Subcutaneous adipose tissue (tissue), 4 donors: Measurements from ENCODE around the gene MAGI1. TPM values are rescaled to one million over a fixed set of nuclear protein-coding genes. Genes with fewer than 3 reads are reported as not detected.

Experiments
- total RNA-seq, 4 donors: library from RNA; depleted of rRNA; stranded (reverse); fragments of >200 nt; gene quantifications; one replicate each; pipeline ENCODE4 v1.1.0, GENCODE V29; 2016
- TF ChIP-seq, protein P1 (sequence below): fragments of 450-650 bp; IDR thresholded peaks from one replicate; pipeline ENCODE4 v1.5.1; 2016; ENCODE audit warnings: low read depth, mild to moderate bottlenecking, control low read depth, antibody characterized with exemption, moderate library complexity

Gene MAGI1
- total RNA-seq, 4 donors from 2014 or later, result 15.3 to 56.9 (median 35.4) TPM

DNA sequence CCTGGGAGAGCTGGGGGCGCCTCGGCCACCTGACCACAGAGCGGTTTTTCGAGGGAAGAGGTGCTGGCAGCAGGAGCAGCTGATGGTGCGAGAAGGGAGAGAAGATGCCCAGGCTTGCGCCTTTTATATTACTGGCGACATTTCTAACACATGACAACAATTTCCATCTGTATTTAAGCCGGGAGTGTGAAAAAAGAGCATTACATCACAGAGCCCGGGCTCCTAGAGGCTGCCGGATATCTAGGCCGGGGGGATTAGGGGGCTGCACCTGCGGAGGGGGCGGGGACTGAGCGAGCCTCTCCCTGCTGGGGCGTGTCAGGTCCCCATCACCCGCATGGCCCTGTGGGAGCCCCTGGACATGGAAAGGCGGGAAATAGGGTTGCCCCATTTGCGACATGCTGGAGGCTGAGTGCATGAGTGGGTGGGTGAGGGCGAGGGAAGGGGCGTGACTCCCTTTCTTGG is 440.7 kb downstream of the MAGI1 start:
- TF ChIP-seq, protein P1, sequence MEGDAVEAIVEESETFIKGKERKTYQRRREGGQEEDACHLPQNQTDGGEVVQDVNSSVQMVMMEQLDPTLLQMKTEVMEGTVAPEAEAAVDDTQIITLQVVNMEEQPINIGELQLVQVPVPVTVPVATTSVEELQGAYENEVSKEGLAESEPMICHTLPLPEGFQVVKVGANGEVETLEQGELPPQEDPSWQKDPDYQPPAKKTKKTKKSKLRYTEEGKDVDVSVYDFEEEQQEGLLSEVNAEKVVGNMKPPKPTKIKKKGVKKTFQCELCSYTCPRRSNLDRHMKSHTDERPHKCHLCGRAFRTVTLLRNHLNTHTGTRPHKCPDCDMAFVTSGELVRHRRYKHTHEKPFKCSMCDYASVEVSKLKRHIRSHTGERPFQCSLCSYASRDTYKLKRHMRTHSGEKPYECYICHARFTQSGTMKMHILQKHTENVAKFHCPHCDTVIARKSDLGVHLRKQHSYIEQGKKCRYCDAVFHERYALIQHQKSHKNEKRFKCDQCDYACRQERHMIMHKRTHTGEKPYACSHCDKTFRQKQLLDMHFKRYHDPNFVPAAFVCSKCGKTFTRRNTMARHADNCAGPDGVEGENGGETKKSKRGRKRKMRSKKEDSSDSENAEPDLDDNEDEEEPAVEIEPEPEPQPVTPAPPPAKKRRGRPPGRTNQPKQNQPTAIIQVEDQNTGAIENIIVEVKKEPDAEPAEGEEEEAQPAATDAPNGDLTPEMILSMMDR, result no peak

DNA sequence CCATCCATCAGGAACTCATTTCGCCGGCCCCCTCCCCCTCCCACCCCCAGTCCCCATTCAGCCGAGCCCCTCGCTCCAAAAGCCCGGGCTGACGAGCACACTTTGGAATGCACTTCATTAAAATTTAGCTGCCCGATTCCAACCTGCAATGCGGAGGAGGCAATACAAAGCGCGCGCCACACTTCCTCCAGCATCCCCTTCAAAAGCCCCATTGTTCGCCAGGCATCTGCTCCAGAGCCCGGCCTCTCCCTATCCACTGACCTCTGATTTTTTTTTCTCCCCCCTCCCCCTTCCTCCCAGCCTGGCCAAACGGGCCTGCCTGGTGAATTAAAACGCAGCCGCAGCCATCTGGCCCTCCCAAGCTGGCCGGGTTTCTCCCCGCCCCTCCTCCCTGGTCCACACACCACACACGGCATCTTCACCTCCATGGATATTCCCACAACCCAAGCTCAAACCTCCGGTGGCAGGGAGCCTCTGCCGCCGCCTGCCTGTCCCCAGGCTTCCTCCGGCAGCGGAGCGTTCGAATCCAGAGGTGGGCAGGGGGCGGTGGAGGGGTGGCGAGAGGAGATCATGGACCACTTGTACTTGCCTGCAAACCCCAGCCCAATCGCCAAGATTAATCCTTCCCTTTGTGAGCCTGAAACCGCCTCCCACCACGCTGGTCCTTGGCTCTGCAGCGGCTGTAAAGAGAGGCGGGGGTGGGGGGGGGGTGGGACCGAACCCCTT is 441.3 kb downstream of the MAGI1 start:
- TF ChIP-seq, protein P1, result no peak

DNA sequence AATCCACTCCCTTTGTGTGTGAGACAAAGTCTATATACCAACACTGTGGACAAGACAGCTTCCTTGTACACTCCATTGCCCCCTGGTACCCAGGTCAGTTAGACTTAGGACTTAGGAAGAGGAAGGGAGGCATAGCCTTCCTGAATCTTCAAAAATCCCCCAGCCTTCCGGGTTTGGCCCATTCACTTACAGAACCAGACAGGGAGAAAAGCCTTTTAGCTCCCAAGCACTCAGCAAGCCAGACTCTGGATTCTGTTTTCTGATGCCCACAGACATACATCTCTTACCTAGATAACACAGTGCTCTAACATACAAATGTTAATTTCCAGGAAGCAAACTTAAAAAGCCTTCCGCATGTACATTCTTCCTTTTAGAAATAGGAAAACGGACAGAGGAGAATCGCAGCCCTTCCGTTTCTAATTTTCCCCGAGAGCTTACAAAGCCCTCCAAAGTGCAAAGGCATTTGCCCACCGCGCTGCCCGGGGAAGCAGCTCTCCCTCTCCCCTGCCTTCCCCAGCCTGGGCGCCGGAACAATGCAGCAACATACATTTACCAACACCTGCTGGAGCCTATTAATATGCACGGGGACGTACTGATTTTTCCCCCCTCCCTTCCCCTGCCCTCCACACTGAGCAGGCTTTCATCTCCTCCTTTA is 442.0 kb downstream of the MAGI1 start:
- TF ChIP-seq, protein P1, result no peak

DNA sequence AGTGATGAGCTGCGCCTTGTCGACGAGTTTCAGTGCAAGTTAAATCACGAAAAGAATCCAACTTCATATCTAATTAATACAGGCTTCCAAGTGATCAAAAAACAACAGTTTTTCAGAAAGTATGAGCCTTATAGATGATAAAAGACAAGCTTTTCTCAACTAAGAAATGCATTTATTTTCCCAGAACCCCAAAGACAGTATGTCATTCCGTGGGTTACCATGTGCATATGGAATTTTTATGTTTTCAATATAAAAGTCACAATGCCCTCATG is 442.8 kb downstream of the MAGI1 start:
- TF ChIP-seq, protein P1, result no peak

DNA sequence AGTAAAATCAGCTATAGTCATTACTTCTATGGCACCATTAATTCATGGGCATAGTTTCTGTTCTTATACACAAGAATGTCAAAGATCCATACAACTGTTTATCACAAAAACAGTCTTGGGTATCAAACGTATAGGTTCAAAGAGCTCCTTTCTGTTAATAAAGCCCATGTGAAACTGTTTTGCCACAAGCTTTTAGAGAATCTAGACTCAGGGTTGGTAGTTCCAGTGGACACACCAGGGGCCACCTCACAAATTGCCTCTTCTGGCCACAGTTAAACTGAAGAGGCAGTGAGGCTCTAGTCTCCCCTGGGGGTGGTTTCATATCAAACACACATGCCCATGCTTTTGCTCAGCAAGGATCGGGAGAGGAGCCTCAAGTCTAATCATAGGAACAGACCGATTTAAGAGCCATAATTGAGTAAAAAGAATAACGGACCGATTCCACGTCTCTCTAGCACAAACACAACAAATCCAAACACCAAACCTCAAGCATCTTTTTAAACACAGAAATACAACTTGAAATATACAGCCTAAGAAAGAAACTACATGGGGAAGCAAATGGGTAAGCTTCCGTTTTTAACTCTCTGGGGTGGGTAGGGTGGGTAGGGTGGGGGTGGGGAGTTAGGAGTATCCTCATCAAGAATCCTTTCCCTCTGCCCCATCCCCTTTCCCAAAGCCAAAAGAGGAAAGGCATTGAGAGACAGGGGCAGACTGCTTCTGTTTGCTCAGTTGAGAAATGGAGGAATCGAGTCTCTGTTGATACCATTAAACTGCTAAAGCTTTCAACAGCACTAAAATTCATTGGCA is 443.3 kb downstream of the MAGI1 start:
- TF ChIP-seq, protein P1, result no peak

DNA sequence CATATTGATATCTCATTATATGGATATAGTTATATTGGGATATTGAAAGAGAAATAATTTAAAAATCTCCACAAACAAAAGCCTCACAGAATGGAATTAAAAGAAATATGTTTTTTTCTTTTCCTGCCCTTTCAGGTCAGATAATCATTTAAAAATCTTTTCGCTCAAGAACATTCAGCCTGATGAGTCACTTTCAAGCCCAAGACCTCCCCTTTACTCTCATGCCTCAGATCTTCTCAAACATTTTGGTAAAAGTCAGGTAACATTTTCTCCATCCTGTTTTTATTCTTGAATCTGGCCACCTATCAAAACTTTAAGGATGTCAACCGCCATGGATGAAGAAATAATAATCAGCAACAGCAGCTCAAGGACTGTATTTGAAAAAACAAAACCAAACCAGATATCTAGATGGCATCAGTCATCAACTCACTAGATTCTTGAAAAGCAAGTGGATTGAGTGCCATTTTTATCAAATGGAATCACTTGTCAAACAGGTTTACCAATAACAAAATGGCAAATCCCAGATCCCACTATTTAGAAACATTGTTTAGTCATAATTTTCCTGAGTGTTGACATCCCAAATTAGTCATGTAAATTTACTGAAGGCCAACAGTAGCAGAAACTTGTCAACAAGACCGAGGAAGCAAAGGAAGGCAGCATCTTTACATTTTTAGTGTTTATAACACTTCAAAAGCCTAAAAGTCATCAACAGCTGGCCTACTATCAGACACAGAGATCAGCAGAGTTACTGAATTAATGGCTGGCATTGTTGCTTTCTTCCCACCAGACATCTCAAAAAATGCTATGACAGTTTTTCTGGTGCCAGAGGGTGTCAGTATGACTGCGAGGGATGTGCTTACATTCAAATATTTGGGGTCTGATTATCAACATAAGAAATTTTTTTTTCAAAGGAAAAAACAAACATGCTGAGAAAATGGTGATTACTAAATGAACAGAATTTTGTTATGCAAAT is 444.7 kb downstream of the MAGI1 start:
- TF ChIP-seq, protein P1, result no peak
